ENCODE data around the gene MOV10L1.

MOV10L1 gene

DNA sequence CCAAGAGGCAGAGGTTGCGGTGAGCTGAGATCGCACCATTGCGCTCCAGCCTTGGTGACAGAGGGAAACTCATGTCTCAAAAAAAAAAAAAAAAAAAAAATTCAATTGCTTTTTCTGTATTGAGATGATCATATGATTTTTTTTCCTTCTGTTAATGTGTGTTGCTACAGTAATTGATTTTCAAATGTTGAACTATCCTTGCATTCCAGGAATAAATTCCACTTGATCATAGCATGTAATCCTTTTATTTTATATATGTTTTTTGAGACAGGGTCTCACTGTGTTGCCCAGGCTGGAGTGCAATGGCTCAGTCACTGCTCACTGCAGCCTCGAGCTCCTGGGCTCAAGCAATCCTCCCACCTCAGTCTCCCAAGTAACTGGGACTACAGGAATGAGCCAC, 33.3 kb downstream of the MOV10L1 start:
- Histone ChIP-seq H3K36me3 (replicated peaks; ENCODE audit: insufficient read depth, low read length) (no peaks in the 10 kb centered on the region), H3K79me2 (ENCODE audit: low read length) (no peaks in the 10 kb centered on the region), H2AFZ (ENCODE audit: low read length) (no peak overlapping the region), H4K20me1 (ENCODE audit: insufficient read depth, low read length) (no peaks in the 10 kb centered on the region), H3K27ac (ENCODE audit: low read length) (no peak overlapping the region), H3K4me3 (ENCODE audit: low read length) (no peak overlapping the region), H3K27me3 (replicated peaks; ENCODE audit: insufficient read depth, low read length) (peaks cover 80% of the 10 kb centered on the region), H3F3A (ENCODE audit: insufficient read depth, low read length) (no peaks in the 10 kb centered on the region), H3K9me2 (replicated peaks; ENCODE audit: insufficient read depth, low read length) (no peaks in the 10 kb centered on the region), H3K9ac (ENCODE audit: low read length) (no peak overlapping the region), H3K4me2 (ENCODE audit: low read depth, low read length) (no peak overlapping the region), H3K4me1 (ENCODE audit: low read length) (no peaks in the 10 kb centered on the region), H3K9me3 (replicated peaks; ENCODE audit: insufficient read depth, low read length) (no peaks in the 10 kb centered on the region)
- DNase-seq, result no peak
- TF ChIP-seq EZH2phosphoT487 (IDR thresholded peaks at IDR 0.05; ENCODE audit: low read length) (no peak), EZH2 (optimal IDR thresholded peaks at IDR 0.05; ENCODE audit: low read depth, low read length) (no peak)
- TF ChIP-seq, protein P1, sequence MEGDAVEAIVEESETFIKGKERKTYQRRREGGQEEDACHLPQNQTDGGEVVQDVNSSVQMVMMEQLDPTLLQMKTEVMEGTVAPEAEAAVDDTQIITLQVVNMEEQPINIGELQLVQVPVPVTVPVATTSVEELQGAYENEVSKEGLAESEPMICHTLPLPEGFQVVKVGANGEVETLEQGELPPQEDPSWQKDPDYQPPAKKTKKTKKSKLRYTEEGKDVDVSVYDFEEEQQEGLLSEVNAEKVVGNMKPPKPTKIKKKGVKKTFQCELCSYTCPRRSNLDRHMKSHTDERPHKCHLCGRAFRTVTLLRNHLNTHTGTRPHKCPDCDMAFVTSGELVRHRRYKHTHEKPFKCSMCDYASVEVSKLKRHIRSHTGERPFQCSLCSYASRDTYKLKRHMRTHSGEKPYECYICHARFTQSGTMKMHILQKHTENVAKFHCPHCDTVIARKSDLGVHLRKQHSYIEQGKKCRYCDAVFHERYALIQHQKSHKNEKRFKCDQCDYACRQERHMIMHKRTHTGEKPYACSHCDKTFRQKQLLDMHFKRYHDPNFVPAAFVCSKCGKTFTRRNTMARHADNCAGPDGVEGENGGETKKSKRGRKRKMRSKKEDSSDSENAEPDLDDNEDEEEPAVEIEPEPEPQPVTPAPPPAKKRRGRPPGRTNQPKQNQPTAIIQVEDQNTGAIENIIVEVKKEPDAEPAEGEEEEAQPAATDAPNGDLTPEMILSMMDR (IDR thresholded peaks at IDR 0.05; ENCODE audit: low read length), result no peak

DNA sequence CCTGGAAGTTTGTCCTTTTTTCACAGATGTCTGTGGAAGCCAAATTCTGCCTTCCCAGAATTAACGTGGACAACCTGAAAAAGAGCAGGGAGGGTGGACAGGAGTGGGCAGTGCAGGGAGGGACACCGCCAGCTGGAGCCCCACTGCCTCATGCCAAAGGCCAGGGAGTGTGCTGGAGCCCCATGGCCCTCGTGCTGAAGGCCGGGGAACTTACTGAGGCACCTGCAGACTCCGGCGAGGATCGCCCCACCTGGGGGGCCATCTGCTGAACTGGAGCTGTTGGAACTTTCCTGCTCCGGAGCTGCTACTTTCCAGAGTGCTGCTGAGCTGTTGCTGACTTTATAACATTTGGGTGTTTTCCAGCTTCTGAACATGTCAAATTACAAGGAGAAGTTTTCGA, 35.2 kb downstream of the MOV10L1 start:
- Histone ChIP-seq H4K20me1 (ENCODE audit: insufficient read depth, low read length) (no peaks in the 10 kb centered on the region), H3K27ac (ENCODE audit: low read length) (no peak overlapping the region), H3K27me3 (replicated peaks; ENCODE audit: insufficient read depth, low read length) (peaks cover 72% of the 10 kb centered on the region), H3K4me3 (ENCODE audit: low read length) (no peak overlapping the region), H2AFZ (ENCODE audit: low read length) (no peak overlapping the region), H3K9me3 (replicated peaks; ENCODE audit: insufficient read depth, low read length) (no peaks in the 10 kb centered on the region), H3F3A (ENCODE audit: insufficient read depth, low read length) (no peaks in the 10 kb centered on the region), H3K4me1 (ENCODE audit: low read length) (no peaks in the 10 kb centered on the region), H3K9me2 (replicated peaks; ENCODE audit: insufficient read depth, low read length) (no peaks in the 10 kb centered on the region), H3K79me2 (ENCODE audit: low read length) (no peaks in the 10 kb centered on the region), H3K36me3 (replicated peaks; ENCODE audit: insufficient read depth, low read length) (no peaks in the 10 kb centered on the region), H3K4me2 (ENCODE audit: low read depth, low read length) (no peak overlapping the region), H3K9ac (ENCODE audit: low read length) (no peak overlapping the region)
- DNase-seq, result no peak
- TF ChIP-seq, protein P1 (IDR thresholded peaks at IDR 0.05; ENCODE audit: low read length), result no peak
- TF ChIP-seq EZH2 (optimal IDR thresholded peaks at IDR 0.05; ENCODE audit: low read depth, low read length) (no peak), EZH2phosphoT487 (IDR thresholded peaks at IDR 0.05; ENCODE audit: low read length) (no peak)

DNA sequence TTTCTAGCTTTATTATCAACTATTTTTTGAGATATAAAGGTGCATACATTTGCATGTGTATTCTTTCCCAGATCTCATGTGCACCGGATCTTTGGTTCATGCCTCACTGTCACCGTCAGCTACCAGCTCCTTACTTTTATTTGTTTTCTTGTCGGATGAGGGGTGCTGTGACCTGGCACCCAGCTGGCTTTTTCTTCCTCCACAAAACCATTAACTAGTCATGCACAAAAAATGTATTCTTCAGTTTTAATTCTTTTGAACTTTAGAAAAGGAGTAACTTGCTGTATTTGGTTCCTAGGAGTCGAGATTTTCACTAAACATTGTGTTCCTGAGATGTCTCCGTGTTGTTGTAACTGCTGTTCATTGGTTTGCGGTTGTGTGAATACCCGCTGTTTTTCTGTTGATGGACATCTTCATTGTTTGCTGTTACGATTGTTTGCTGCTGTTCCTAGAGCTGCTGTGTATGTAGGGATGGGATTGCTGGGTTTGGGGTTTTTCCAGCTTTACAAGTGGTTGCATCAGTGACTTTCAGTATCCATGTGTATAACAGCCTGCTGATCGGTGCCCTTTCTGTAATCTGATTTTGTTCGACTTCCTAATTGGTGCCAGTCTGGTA, 39.4 kb downstream of the MOV10L1 start:
- no peak overlapping the region for H3K9ac ChIP-seq (ENCODE audit: low read length)
- no peaks in the 10 kb centered on the region for H3F3A ChIP-seq (ENCODE audit: insufficient read depth, low read length)
- no peak overlapping the region for H3K27ac ChIP-seq (ENCODE audit: low read length)
- no peak overlapping the region for H2AFZ ChIP-seq (ENCODE audit: low read length)
- TF ChIP-seq, protein P1 (IDR thresholded peaks at IDR 0.05; ENCODE audit: low read length), result no peak
- TF ChIP-seq EZH2phosphoT487 (IDR thresholded peaks at IDR 0.05; ENCODE audit: low read length) (no peak), EZH2 (optimal IDR thresholded peaks at IDR 0.05; ENCODE audit: low read depth, low read length) (no peak)
- H3K36me3 ChIP-seq (replicated peaks; ENCODE audit: insufficient read depth, low read length), result no peaks in the 10 kb centered on the region
- H3K4me3 ChIP-seq (ENCODE audit: low read length), result no peak overlapping the region
- no peak for DNase-seq
- H3K4me2 ChIP-seq (ENCODE audit: low read depth, low read length), result no peak overlapping the region
- H3K27me3 ChIP-seq (replicated peaks; ENCODE audit: insufficient read depth, low read length), result peaks cover 34% of the 10 kb centered on the region
- H3K79me2 ChIP-seq (ENCODE audit: low read length), result no peaks in the 10 kb centered on the region
- no peaks in the 10 kb centered on the region for H3K4me1 ChIP-seq (ENCODE audit: low read length)
- no peaks in the 10 kb centered on the region for H3K9me3 ChIP-seq (replicated peaks; ENCODE audit: insufficient read depth, low read length)
- H4K20me1 ChIP-seq (ENCODE audit: insufficient read depth, low read length), result no peaks in the 10 kb centered on the region
- no peaks in the 10 kb centered on the region for H3K9me2 ChIP-seq (replicated peaks; ENCODE audit: insufficient read depth, low read length)

Data from MM.1S (cell line).